Measurements from ENCODE around the gene SLC17A4.

Gene SLC17A4

DNA sequence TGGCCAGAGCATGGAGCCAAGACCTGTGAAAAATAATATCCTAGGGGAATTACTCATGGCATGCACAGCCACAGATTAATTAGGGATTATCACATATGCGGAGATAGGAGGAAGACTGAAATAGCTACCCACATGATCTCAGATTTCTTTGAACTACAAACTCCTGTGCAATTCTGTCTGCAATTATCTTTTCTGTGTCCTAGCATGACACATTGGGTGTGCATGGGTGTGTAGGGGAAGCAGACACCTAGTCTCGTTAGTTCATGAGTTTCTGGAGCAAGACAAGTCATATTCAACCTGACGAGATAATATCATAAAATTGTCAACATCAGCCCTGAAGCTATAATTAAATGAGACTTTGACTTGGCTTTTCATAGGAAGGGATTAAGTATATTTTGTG is 3.6 kb upstream of the SLC17A4 start:
- no peak for DNase-seq

DNA sequence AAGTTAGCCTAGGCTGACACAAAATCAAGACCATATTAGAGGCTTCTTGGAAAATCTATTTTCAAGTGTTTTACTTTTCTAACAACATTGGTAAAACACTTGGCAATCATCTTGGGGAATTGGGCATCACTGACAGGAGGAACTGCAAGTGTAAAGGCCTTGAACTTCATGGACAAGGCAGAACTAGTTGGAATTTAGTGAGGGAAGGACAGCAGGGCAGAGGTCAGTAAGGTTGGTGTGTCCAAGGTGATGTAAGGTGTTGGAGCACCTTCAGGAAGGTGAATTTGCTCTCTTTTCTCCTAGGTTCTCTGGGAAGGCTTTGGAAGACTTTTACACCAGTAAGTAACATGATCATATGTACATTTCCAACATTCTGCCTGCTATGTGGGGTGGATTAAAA is 1.5 kb upstream of the SLC17A4 start:
- DNase-seq: no peak

DNA sequence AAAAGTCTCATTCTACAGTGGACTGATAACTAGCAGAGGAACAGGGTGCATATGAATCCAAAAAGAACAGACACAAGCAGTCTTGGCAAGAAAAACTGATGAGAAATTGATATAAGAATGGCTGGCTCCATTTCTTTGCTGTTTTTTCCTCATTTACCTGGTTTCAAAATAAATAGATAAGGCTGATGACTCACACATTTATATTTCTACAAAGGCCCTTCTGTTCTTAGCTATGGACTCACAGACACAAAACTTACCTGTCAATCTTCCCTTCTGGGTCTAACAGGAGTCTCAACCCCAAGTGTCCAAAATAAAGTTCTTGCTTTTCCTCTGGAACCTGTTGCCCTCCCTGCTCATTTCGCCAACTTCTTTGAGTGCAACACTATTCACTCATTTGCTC is 941 bp downstream of the SLC17A4 start:
- DNase-seq: no peak

DNA sequence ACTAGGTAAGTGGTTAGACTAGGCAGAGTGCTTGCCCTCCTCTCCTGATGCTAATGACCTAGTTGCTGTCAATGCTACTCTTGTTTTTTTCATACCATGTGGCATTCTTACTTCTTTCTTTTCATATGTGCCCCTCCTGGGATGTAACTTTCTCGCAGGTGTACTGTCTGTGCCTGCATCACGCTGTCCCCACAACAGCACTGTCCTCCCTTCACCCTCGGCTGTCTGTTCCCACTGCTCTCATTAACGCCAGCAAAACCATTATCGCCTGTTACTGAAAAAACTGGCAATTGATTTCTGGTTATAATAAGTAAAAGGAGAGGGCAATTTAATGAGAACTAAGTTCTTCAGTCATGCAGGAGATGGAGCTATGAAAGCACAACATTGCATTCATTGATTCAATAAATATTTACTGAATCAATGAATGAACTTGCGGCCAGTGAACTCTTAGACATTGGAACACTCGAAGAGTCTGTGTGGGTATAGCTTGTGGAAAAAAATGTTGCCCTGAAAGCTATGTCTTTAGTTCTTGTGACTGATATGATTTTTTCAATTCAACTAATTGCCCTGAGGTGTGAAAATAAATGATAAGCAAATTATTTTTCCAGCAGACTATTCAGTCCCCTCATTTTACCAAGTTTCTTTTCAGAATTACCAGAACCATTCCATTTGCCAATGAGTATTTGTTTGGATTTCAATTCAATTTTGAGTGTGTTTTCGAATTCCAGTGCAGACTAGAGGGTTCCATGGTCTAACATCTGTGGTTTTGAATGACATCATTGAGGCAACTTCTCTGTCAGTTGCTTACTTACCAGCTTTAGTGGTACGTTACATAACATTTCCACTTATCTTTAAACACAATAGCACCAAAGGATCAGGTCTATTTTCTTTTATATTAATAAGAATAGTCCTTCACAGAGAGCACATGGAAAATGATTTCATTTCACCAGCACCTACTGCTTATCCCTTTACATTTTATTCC is 2.1 kb downstream of the SLC17A4 start:
- no peak for DNase-seq

DNA sequence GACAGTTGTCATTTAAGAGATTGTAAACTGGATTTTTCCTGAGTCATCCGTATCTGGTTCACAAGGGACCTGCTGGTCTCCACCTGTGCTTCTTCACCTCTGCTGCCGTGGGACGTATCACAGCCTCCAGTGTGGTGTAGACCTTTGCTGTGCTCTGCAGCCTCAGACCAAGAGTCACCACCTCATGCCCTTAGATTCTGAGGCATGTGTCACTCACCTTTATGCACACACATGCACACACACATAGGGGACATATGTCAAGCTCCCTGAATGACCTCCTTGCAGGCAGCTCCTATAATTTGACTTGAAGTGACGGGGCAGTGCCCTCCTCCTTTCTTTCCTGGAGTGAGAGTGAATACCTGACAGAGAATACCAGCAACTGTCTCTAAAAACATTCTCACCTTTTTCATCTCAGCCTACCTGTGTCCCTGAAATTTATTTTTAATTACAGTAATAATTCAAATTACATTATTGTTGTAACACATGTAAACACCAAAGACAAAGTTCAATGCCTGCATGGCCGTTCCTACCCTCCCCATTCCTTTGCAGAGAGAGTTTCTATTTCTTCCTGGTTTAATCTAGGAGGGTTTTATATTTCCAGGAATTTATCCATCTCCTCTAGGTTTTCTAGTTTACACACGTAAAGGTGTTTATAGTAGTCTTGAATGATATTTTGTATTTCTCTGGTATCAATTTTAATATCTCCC is 3.5 kb downstream of the SLC17A4 start:
- no peak for DNase-seq

DNA sequence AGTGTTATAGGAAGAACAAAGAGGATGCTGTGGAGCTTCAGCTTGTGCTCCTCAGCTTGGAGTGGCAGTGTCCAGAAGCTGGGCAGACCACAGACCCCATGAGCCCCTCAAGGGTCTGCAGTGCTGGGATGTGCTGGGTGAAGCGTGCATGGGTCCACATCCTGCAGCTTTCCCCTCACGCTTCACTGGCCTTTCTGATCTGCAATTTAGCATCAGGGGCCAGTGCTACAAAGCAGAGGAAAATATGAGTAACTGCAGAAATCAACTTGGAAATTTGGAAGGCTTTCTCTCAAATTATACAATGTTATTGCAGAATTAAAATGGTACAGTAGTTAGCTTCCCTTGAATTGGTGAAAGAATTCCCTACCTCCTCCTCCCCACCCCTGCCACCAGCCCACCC is 10.1 kb downstream of the SLC17A4 start:
- no peak for DNase-seq

DNA sequence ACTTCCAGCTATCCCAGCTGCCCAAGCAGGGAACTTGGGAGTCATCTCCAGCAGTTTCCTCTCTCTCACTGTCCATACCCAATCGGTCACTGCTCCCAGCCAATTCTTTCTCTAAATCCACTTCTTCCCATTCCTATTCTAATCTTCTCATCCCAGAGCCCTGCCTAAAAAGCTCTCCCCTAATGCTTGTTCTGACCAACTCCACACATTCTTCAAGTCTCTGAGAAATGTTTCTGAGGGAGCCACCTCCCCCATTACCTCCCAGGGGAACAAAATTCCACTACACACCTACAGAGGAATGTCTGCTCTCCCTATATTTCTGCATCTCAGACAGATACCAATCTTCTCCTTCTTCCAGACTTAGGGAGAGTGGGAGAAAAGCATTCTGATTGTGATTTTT is 14.0 kb downstream of the SLC17A4 start:
- no peak for DNase-seq

DNA sequence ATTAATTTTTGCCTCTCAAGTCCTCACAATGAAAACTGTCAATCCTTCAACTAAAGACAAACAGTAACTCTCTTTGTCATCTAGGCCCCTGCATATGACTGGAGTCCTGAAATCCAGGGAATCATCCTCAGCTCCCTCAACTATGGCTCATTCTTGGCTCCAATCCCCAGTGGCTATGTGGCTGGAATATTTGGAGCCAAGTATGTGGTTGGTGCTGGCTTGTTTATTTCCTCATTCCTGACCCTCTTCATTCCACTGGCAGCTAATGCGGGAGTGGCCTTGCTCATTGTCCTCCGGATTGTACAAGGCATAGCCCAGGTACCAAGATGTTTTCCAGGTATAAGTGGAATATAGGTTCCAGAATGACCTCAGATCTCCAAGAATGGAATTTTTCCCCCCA is 15.4 kb downstream of the SLC17A4 start:
- DNase-seq: no peak

DNA sequence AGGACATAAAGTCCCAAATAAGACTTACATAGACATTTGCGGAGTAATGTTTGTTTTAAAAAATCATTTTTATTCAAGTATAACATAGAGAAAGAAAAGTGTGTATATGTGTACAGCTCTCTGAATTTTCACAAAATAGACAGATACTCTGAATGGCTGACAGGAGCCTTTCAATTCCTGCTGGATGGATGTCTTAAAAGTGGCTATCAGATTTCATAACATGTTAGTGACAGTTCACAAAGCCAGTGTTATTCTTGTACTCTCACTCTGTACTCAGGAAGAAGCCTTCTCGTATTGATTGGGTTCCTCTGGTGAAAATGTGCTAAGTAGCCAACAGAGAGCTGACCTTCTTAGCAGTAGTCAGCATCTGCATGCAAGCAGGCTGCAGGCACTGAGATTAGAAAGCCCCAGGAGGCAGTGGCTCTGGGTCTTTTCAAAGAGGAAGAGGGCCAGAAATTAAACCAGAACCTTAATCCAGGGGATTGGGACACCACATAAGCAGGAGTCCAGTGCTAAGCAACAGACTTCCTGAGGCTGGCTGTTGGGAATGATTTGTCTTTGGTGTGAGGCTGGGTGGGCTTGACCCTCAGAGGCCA is 19.7 kb downstream of the SLC17A4 start:
- no peak for DNase-seq

DNA sequence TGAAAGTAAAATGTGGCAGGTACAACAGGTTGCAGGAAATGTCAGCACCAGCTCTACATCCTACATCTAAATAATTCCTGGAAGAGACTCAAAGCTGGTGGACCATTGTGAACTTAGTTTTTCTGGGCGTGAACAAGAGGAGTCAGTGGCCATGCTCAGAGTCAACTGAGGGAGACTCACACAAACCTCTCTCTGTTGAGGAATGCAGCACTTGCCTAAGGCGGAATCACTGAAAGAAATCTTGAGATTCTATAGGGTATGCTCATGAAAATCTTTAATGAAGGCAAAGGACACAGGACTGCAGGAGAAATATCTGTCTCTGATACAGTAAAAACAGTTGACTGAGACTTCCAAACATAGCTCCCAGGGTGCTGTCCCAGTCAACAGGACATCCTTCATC is 22.5 kb downstream of the SLC17A4 start:
- DNase-seq: no peak

DNA sequence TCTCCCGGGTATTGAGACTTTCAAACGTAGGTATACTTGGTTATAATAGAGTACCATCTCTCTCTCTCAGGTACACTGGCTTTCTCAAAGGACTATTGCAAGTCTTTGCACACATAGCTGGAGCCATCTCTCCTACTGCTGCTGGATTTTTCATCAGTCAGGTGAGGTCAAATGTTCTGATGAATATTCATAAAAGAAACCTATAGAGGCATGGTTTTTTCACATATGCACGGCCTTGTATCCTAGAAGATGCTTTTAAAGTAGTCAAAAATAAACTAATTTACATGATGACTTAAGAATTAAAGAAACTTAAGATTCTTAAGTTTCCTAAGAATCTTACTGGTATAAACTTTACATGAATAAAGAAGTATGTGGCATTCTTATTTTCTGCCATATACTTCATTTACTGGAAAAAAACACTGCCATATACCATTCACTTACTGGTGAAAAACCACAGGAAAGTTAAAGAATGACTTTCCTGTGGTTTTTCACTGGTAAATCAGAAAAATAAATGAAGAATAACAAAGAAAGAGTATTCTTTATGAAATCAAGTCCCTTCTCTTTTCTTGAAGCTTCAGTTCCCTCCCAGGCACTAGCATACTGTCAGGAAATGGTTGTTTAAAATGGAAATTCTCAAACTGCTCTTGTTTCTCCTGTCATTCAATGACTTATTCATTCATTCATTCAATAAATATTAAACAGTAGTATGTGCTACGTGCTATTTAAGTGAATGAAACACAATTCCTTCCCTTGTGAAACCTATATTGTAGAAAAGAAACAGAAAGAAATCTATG is 23.5 kb downstream of the SLC17A4 start:
- no peak for DNase-seq

DNA sequence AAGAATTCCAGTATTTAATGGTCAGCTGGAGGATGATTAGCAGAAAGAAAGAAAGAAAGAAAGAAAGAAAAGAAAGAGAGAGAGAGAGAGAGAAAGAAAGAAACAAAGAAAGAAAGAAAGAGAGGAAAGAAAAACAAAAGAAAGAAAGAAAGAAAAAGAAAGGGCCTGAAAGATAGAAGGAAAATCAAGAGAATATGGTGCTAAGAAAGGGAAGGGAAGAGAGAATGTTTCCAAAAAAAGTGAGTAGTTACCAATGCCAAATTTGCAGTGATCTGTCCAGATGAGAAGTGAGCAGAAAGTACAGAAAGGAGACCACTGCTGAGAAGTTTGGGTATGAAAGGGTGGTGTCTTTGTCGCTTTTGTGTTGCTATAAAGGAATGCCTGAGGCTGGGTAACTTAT is 26.6 kb downstream of the SLC17A4 start:
- DNase-seq: no peak

DNA sequence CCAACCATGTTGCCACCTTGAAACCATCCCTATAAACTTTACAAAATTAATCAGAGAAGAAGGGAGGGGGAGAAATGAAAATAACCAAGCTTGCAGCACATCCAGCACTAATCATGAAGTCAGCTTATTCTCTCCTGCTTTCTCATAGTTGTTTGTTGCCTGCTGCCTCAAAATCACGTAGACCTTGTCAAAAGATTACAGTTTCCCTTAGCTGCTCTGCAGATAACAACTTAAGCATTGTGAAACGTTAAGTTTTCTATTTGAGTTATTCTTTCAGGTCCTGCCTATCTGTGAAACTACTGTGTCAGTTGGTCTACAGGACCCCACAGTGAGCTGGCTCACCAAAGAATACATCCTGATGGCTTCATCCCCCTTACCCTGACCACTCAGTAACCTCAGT is 32.9 kb downstream of the SLC17A4 start:
- DNase-seq: no peak

DNA sequence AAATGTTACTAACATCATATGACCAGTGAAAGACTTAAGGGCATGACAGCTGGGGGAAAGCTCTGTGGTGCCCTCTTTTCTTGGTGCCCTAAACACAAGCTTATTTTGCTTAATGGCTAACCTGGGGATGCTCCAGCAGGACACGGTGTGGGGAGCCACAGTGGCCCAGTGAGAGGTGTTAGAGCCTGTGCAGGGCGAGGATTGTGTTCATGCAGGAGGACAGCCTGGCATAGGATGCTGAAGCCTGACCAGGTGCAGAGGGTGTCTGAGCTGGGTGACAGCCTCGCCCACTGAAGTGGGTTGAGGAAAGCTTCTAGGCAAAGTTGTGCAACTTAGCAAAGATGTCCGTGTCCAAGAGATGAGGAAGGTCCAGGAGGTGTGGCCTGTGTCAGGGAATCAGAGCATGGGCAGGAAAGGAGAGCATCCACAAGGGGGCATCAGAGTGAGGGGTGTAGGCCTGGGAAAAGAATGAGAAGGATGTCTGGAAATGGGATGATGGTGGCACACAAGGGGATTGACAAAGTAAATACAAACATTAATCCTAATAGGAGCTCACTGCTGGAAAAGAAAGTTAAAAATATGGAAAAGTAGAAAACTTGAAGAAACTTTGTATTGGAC is 33.9 kb downstream of the SLC17A4 start:
- DNase-seq: peak; percentile 16

DNA sequence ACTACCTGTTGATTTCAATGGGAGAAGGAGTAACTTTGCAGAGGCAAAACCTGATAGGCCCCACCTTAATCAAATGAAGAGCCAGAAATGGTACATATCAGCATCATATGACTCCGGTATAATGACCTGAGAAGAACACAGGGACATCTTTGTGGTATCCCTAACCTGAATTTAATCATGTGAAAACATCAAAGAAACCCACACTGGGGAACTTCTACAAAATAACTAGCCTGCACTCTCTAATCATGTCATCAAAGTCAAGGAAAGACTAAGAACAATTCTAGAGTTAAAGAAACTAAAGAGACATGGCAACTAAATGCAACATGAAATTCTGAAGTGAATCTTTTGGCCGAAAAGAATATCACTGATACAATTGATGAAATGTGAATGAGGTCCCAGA is 34.9 kb downstream of the SLC17A4 start:
- DNase-seq: no peak

DNA sequence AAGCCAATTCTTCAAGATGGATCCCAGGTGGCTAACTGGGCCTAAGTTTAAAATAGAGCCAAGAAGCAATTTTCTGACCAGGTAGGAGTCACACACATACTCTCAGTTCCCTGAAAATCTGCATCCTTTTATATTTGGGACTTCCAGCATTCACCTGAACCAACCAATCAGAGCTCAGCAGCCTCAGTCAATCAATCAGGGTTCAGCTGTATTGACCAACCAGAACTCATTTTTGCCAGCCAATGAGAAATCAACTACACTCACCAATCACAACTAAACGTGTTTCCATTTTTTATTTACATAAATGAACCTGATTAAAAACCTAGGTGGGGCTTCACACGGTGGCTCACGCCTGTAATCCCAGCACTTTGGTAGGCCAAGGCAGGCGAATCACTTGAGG is 37.5 kb downstream of the SLC17A4 start:
- no peak for DNase-seq

DNA sequence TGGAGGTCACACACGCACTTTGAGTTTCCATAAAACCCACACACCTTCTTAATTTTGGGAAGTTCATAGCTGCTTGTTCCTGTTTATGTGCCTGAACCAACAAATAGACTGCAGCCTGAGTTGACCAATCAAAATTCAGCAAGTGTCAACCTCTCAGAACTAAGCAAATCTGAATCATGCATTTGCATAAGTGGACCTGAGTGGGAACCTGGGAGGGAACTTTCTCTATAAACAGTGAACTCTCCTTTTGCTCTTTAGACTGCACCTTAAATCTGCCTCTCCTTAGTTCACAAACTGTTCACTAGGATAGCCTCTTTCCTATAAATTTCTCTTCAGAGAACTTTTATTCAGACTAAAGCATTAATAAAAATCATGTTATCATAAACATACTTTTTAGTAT is 39.4 kb downstream of the SLC17A4 start:
- no peak for DNase-seq

DNA sequence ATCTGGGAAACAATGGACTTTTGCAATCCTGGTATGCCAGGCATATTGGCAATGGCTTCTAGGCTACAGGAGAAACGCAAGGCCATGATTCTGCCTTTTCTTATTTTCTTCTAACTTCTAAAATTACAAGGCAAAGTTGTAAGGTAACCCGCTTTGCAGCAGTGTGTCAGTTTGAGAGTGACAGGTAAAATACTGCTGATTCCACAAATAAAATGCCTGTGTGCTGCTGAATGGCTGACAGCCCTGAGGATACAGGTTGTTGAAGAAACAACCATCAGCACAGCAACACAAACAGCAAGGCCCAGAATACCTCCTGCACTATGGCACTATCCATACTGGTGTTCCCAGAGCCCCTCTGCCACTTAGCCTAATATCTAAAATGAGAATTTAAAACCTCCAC is 40.2 kb downstream of the SLC17A4 start:
- DNase-seq: no peak

DNA sequence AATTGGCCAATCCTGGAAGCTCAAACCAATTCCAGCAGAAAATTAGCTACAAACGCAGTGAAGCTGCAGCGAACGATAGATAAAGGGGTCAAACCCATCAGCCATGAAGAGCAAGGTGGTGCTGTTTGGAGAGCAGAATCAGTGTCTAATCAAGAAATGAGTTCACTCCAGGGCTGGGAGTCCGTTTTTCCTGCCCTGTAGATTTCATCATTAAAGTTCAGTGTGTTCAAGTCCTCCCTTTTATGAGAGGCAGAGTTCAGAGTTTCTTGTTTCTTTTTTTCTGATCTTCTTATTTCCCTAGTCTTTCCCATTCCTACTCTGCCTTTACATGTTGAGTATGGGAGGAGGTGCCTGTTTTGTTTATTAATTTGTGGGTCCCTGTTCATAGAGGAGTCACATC is 46.9 kb downstream of the SLC17A4 start:
- no peak for DNase-seq

DNA sequence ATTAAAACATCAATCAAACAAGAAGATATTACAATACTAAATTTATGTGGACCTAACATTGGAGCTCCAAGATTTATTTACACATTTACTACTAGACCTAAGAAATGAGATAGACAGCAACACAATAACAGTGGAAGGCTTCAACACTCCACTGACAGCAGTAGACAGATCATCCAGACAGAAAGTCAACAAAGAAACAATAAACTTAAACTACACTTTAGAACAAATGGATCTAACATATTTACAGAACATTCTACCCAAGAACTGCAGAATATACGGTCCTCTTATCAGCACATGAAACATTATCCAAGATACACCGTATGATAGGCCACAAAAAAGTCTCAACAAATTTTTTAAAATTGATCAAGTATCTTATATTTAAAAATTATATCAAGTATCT is 50.3 kb downstream of the SLC17A4 start:
- no peak for DNase-seq

DNA sequence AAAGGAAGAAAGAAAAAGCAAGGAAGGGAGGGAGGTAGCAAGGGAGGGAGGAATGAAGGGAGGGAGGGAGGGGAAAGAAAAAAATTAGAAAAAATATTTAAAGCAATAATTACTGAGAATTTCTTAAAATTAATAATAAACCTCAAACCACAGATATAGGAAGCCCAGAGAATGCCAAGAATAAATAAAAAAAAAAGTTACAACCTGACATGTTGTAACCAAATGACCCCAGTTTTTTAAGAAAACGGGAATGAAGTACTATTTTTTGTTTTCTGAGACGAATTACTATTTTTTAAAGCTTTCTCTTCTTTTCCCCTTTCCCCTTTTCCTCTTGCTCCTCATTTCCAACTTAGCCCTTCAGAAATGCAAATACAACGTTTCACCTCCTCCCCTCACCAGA is 60.7 kb downstream of the SLC17A4 start:
- DNase-seq: no peak

DNA sequence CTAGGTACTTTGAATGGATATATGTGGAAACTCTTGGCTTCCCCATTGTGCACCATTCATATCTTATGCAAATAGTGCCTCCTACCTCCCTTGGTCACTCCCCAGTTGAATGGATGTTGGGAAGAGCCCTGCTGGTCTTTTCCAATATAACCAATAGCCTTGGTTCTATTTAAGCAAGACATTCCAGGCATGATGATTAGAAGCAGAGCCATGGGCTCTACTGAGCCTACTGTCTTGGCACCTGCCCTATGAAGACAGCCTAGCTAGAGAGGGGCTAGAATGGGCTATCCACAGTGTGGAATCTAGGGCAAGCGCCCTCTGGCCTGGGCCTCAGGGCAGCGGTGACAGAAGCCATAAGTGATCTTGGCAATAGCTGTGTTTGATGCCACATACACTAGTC is 61.7 kb downstream of the SLC17A4 start:
- no peak for DNase-seq

DNA sequence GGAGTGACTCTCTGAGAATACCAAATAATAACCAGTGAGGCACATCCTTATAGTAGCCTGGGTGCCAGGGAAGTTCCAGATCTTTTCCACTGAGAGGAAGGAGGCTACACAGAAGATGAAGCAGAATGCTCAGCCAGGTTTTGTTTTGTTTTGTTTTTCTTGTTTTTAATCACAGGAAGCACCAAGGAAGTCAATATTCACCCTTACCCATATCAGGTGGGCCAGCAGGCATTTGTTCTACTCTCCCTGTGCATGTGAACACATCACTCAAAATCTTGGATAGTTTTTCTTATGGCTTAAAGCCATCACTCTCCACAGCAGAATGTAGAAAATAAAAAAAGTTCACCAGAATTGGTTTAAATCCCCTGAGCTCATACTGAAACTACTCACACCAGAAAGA is 66.8 kb downstream of the SLC17A4 start:
- DNase-seq: no peak
